Large intestine (tissue), 3 donors: ENCODE results near the gene RASSF4. TPM values are rescaled to one million over a fixed set of nuclear protein-coding genes. Genes with fewer than 3 reads are reported as not detected.

Source experiments
- DNase-seq, 2 donors: peaks; one replicate each; pipeline versions ENCODE4 v3.0.0 to v3.0.0-alpha.2; 2013
- H3K27ac ChIP-seq: one replicate; pipeline ENCODE4 v1.5.1; 2013; ENCODE audit warnings: low read length
- H3K27me3 ChIP-seq: 2 replicates; pipeline ENCODE4 v1.6.1; 2013; ENCODE audit warnings: low read length; ENCODE audit not compliant: control insufficient read depth, insufficient read depth
- H3K36me3 ChIP-seq: 2 replicates; pipeline ENCODE4 v1.6.1; 2013; ENCODE audit warnings: low read length; ENCODE audit not compliant: control insufficient read depth, insufficient read depth
- H3K4me1 ChIP-seq: one replicate; pipeline ENCODE4 v1.6.1; 2013; ENCODE audit warnings: low read length; ENCODE audit not compliant: control insufficient read depth, insufficient read depth
- H3K4me3 ChIP-seq: one replicate; pipeline ENCODE4 v1.5.1; 2013; ENCODE audit warnings: low read length
- H3K9me3 ChIP-seq: one replicate; pipeline ENCODE4 v1.6.1; 2013; ENCODE audit warnings: mild to moderate bottlenecking, low read depth, low read length, moderate library complexity; ENCODE audit not compliant: control insufficient read depth
- WGBS: methylation state at CpG from one replicate; pipeline ENCODE4 v1.1.5; 2013; ENCODE audit warnings: low lambda C conversion rate; ENCODE audit not compliant: insufficient coverage; 5-methylcytosine and 5-hydroxymethylcytosine counted together
- polyA plus RNA-seq: library from polyadenylated mRNA; unstranded; fragments of 120-200 nt; gene quantifications from one replicate; pipeline ENCODE4 v1.2.1, GENCODE V29; 2013

RASSF4 gene
- polyA plus RNA-seq, 1 donor, result 26.0 TPM

DNA sequence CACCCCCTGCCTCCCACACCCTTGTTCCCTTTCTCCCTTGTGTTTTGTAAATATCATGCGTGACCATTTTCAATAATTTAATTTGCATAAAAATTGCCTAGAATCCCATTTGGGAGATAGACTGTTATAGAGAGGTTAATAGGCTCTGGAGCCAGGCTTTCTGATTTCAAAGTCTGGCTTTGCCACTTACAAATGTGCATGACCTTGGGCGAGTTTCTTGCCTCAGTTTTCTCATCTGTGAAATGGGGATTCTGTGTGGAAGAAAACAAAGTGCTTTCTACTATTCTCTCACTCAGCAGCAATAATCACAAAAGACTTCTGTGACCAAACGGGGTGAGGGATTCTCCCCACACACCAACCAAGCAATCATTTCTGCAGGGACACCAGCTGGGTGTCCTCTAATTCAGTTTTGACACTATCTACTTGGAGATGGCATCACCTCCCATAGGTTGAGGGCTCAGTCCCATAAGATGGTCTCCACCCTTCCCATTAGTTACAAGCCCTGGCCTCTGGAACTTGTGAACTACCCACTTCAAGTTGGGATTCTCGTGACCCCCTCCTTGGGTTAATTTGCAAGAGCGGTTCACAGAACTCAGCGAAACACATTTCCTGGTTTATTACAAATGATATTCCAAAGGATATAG lies 37.6 kb downstream of the RASSF4 start:
- 100% methylated on average over 1 of the region's 6 CpGs for WGBS
- Histone ChIP-seq H3K4me3 (no peak overlapping the region), H3K27ac (peak overlapping the region; percentile 32), H3K36me3 (peaks cover 8% of the 10 kb centered on the region), H3K4me1 (peaks cover 6% of the 10 kb centered on the region), H3K9me3 (no peaks in the 10 kb centered on the region), H3K27me3 (no peaks in the 10 kb centered on the region)
- no peak for DNase-seq

DNA sequence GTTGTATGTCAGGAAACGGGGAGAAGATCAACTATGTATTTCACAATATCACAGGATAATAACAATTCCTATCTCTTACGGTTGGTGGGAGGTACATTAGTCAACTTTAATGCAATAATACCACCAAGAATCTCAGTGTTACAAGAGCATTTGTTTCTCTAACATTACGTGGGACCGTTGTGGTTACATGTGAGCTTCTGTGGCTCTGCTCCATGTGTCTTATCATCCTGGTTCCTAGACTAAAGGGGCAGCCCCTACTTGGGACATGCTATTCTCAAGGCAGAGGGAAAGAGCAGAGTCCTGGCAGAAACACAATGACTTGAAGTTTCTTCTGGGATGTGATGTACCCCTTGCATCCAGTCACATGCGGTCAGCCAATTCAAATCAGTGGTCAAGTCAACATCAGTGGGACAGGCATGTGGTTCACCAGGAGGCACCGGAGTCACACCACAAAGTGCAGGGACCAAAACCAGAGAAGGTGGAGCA lies 38.6 kb downstream of the RASSF4 start:
- H3K4me3 ChIP-seq, result no peak overlapping the region
- WGBS, result 79% methylated on average over 2 of the region's 6 CpGs
- no peak for DNase-seq
- peaks cover 6% of the 10 kb centered on the region for H3K4me1 ChIP-seq
- H3K27ac ChIP-seq, result no peak overlapping the region
- no peaks in the 10 kb centered on the region for H3K9me3 ChIP-seq
- H3K27me3 ChIP-seq, result no peaks in the 10 kb centered on the region
- H3K36me3 ChIP-seq, result peaks cover 4% of the 10 kb centered on the region

DNA sequence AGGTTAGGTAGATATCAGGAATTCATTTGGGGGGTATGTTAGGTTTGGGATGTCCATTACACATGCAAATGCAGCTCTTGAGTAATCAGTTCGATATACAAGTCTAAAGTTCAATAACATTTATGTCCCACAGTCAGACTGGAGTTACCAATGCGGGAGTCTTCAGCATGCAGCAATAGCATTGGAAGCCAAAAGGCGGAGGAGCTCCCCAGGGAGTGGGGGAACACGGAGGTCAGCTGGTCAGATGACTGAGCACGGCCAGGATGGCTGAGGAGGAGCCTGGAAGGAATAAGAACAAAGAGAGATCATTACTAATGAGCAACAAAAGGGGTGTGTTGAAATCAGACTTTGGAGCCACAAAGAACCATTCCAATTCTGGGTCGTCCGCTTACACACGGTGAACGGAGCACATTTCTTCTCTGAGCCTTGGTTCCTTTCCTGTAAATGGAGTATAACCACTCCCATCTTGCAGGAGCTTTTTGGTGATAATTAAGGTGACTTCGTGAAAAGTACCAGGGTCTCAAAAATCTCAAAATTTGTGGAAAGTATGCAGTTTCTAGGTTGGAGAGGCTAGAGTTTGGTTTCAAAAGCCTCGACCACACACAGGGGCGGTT lies 40.6 kb downstream of the RASSF4 start:
- Histone ChIP-seq H3K36me3 (peaks cover 17% of the 10 kb centered on the region), H3K27me3 (no peaks in the 10 kb centered on the region), H3K27ac (peak overlapping the region; percentile 85), H3K4me1 (peaks cover 6% of the 10 kb centered on the region), H3K9me3 (no peaks in the 10 kb centered on the region), H3K4me3 (peak overlapping the region; percentile 60)
- peak; percentile 68 to 81 for DNase-seq
- no CpG with 5 or more reads among the region's 12 CpGs for WGBS

DNA sequence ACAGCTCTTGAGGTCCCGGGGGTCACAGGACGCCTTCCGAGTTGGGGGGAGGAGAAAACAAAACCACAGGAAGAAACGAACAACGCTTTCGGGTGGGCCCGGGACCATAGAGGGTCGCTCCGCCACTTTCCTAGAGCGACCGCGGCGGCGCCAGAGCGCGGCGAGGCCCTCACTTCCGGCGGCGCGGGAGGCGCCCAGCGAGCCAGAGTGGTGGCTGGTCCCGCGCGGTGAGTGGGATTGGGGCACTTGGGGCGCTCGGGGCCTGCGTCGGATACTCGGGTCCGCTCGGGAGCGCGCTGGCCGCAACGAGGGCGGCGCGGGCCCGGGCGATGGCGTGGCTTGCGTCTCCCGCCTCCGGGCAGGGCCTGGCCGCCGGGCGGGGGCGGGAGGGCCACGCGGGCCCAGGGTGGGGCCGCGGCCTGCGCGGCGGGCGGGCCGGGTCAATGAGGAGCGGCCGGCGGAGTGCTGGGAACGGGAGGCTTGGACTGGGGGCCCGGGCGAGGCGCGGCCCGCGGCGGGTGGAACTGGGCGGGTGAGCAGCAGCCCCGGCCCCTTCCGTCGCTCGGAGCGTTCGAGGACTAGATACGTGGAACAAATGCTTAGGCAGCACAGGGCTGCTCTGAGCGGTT lies 41.3 kb downstream of the RASSF4 start, which contains the start of gene ZNF22:
Gene ZNF22, plus strand, starts transcription at position 172 of the 629 bp plus-strand sequence. CDS start 2,446 bp downstream, outside the sequence.
- H3K27me3 ChIP-seq, result no peaks in the 10 kb centered on the region
- H3K4me3 ChIP-seq, result peak within 1 kb of the TSS; percentile 60
- peaks cover 19% of the 10 kb centered on the region for H3K36me3 ChIP-seq
- H3K4me1 ChIP-seq, result peaks cover 6% of the 10 kb centered on the region
- WGBS, result no CpG with 5 or more reads among the region's 79 CpGs
- H3K27ac ChIP-seq, result peak within 1 kb of the TSS; percentile 90
- DNase-seq, result peak; percentile 67 to 91
- H3K9me3 ChIP-seq, result no peaks in the 10 kb centered on the region

DNA sequence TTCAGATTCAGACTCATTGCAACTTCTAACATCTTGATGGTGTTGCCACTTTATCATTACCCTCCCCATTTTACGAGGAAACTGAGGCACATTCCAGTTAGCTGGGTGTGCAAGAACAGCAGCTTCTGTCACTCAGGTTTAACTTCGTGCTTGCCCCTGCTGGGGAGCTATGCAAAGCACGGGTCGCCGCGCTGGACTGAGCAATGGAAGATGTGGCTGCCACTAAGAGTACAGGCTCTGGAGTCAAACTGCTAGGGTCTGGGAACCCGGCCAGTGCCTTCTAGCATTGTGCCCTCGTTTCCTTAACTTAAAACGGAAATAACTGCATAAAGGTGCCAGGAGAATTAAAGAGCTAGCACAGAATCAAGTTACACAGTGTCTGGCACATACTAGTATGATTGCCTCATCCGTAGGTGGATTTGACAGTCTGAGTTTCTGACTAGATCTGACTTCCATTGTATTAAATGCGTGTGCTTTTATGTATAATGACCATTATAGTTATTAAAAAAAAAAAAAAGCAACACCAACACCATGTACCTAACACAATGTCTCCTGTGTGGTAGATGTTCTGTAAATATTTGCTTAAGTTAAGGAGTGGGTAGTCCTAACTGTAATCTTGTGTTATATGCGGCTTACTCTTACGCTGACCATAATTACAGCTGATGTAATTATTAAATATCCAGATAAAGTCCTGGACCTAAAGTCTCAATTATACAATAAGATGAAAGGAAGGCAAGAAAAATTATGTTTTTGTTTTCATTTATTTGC lies 42.0 kb downstream of the RASSF4 start:
- no peak for DNase-seq
- Histone ChIP-seq H3K27me3 (no peaks in the 10 kb centered on the region), H3K4me3 (peak overlapping the region; percentile 60), H3K36me3 (peaks cover 19% of the 10 kb centered on the region), H3K4me1 (peaks cover 6% of the 10 kb centered on the region), H3K9me3 (no peaks in the 10 kb centered on the region), H3K27ac (peak overlapping the region; percentile 90)
- 0% methylated on average over 2 of the region's 13 CpGs for WGBS

DNA sequence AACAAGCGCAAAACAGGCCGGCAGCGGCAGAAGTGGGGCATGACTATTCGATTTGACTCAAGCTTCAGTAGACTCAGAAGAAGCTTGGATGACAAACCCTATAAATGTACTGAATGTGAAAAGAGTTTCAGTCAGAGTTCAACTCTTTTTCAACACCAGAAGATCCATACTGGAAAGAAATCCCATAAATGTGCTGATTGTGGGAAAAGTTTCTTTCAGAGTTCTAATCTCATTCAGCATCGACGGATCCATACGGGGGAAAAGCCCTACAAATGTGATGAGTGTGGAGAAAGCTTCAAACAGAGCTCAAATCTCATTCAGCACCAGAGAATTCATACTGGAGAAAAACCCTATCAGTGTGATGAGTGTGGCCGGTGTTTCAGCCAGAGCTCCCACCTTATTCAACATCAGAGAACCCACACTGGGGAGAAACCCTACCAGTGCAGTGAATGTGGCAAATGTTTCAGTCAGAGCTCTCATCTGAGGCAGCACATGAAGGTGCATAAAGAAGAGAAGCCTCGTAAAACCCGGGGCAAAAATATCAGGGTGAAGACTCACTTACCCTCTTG lies 43.9 kb downstream of the RASSF4 start:
- no peak for DNase-seq
- H3K4me1 ChIP-seq, result peaks cover 8% of the 10 kb centered on the region
- no peak overlapping the region for H3K27ac ChIP-seq
- no peaks in the 10 kb centered on the region for H3K9me3 ChIP-seq
- WGBS, result 100% methylated on average over 2 of the region's 10 CpGs
- H3K36me3 ChIP-seq, result peaks cover 19% of the 10 kb centered on the region
- no peaks in the 10 kb centered on the region for H3K27me3 ChIP-seq
- H3K4me3 ChIP-seq, result no peak overlapping the region

DNA sequence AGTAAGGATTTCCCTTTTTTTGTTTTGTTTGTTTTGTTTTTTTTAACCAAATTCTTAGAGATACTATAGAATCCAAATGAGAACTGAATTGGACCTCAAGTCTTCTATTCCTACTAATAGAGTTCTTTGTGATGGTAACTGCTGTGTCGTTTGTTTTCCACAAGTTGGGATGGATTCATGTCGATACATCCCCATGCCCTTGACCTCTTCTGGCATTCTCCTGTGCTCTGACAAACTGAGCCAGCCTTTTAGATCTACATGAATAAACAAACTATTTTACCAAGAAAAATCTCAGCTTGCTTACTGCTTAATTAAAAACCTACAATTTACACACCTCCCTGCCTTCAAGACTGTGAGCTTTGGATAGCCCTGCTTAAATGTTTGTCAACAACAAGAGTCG lies 45.1 kb downstream of the RASSF4 start:
- H3K27ac ChIP-seq, result no peak overlapping the region
- H3K27me3 ChIP-seq, result no peaks in the 10 kb centered on the region
- DNase-seq, result no peak
- H3K9me3 ChIP-seq, result no peaks in the 10 kb centered on the region
- H3K4me3 ChIP-seq, result no peak overlapping the region
- H3K4me1 ChIP-seq, result peaks cover 8% of the 10 kb centered on the region
- peaks cover 19% of the 10 kb centered on the region for H3K36me3 ChIP-seq
- 100% methylated on average over 1 of the region's 3 CpGs for WGBS

DNA sequence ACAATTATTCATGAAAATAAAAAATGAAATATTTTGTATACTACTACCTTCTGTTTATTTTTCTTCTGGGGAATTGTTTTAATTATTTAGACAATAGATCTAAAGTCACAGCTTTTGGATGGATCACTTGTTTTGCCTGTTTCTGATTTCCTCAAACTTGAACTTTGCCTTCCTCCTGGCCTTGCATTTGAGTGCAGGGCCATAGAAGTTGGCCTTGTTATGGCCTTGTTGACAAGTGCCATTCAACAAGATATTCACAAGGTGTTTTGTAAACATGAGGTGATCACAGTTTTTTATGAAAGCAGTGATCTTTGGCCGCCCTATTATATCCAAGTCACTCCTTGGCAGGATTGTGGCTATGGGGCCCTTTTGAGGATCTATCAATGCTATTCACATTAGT lies 45.7 kb downstream of the RASSF4 start:
- H3K27ac ChIP-seq, result no peak overlapping the region
- no peak for DNase-seq
- H3K36me3 ChIP-seq, result peaks cover 19% of the 10 kb centered on the region
- peaks cover 6% of the 10 kb centered on the region for H3K4me1 ChIP-seq
- no peaks in the 10 kb centered on the region for H3K9me3 ChIP-seq
- H3K4me3 ChIP-seq, result no peak overlapping the region
- WGBS, result no CpG with 5 or more reads among the region's 1 CpG
- no peaks in the 10 kb centered on the region for H3K27me3 ChIP-seq

DNA sequence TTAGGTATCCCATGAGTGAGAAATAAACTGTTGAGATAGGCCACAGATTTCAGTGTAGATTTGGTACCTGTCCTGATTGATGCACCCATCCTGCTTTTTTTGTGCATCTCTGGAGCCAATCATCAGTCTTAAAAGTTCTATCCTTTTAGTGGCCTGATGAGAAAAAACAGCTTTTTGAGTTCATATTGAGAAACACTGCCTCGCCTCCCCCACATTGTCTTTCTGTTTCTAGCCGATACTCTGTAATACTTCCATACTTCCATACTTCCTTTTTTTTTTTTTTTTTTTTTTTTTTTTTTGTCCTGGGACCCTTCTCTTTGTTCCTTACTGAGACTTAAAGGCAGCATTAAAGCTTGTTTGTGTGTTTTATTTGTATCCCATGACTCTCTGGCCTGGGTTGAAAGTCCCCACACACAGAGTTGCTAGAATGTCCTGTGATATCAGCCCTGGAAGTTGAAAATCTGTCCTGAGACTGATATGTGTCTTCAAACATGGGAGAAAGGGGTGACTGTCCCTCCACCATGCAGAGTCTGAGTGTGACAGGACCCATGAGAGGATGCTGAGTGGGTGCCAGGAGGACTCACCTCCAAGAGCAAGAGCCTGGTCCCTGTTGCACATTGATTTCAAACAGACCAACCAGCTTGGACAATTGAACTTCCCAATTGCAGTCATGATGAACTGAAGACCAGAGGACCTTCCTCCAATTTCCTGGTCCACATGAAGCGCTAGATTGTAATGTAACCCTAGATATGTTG lies 46.9 kb downstream of the RASSF4 start:
- Histone ChIP-seq H3K4me1 (peaks cover 2% of the 10 kb centered on the region), H3K9me3 (no peaks in the 10 kb centered on the region), H3K36me3 (peaks cover 19% of the 10 kb centered on the region), H3K27ac (no peak overlapping the region), H3K27me3 (no peaks in the 10 kb centered on the region), H3K4me3 (no peak overlapping the region)
- DNase-seq, result no peak
- WGBS, result 100% methylated on average over 1 of the region's 3 CpGs
